Renal cortex interstitium (tissue), 11 donors: ENCODE results near the gene SPOCK1. TPM values are rescaled to one million over a fixed set of nuclear protein-coding genes. Genes with fewer than 3 reads are reported as not detected.

Source experiments
- DNase-seq, 11 donors: peaks; one replicate each; pipeline ENCODE4 v3.0.0-alpha.2; 2013; ENCODE audit warnings: low read depth in 9 of 11, low spot score in 4 of 11; ENCODE audit errors: extremely low read depth in 1 of 11
- polyA plus RNA-seq, 3 donors: library from polyadenylated mRNA; unstranded; fragments of 120-200 nt; gene quantifications; one replicate each; pipeline ENCODE4 v1.2.1, GENCODE V29; 2013; ENCODE audit not compliant: insufficient read length in 3 of 3

Gene SPOCK1
- polyA plus RNA-seq, 3 donors: 6.5 to 9.7 (median 8.3) TPM

DNA sequence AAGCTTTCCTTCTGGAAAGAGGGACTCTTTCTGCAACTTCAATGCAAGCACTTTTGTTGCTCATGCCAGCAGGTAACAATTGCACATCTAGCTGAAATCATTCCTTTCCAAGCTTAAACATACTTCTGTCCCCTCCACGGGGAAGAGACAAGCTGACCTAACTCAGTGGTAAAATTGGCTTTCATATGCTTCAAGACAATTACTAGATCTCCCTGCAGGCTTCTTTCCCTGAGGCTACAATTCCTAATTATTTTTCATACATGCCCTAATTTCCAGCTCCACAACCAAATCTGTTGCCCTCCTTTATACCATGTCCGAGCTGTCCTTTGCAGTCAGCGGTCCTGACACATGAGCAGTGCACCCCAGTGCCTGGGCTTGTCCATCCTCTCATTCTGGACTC is 324.9 kb downstream of the SPOCK1 start:
- no peak for DNase-seq

DNA sequence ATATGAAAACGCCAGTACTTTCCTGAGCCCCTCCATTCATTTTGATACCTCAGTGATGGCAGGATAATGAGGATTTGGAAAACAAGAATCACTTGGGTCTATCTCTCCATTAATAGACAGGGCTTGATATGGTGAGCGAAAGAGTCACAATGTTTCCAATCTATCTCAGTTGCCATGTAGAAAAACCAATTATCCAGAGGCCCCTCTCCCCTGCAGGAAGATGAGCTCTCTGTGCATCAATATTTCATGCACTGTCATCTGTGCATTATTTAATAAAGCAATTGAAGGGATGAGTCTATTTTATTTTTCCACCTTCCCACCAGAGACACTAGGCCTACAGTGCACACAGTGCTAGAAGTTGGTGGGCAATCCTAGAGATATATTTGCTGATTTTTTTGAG is 326.9 kb downstream of the SPOCK1 start:
- DNase-seq: no peak

DNA sequence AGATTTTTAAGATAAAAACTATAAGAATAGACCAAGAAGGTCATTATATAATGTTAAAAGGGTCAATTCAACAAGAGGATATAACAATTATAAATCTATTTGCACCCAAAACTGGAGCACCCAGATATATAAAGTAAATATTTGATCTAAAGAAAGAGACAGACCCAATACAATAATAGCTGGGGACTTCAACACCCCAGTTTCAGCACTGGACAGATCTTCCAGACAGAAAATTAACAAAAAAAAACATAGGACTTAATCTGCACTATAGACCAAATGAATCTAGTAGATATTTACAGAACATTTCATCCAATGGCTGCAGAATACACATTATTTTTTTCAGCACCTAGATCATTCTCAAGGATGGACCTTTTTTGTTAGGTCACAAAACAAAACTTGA is 331.9 kb downstream of the SPOCK1 start:
- DNase-seq: no peak

DNA sequence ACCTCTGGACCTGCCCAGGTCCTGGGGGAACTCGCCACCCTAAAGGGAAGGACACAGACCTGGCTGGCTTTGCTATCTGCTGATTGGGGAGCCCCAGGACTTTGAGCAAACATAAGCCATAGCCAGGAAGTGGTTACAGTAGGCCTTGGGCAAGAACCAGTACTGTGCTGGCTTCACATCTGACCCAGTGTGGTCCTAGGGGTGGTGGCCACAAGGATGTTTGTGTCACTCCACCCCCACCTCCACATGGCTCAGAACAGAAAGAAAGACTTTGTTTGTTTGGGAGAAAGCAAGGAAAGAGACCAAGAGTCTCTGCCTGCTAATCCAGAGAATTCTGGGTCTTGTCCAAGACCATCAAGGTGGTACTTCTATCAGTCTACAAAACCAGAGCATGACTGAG is 334.2 kb downstream of the SPOCK1 start:
- DNase-seq: no peak

DNA sequence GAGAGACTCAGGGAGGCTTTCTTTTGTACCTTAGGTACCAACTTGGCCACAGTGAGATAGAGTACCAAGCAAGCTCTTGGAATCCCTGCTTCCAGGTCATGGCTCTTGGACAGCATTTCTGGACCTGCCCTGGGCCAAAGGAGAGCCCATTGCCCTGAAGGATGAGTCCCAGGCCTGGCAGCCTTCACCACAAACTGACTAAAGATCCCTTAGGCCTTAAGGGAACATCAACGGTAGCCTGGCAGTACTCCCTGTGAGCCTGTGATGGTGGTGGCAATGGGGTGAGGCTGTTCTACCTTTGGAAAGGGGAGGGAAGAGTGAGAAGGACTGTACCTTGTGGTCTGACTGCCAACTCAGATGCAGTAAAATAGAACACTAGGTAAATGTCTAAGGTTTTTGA is 334.6 kb downstream of the SPOCK1 start:
- no peak for DNase-seq

DNA sequence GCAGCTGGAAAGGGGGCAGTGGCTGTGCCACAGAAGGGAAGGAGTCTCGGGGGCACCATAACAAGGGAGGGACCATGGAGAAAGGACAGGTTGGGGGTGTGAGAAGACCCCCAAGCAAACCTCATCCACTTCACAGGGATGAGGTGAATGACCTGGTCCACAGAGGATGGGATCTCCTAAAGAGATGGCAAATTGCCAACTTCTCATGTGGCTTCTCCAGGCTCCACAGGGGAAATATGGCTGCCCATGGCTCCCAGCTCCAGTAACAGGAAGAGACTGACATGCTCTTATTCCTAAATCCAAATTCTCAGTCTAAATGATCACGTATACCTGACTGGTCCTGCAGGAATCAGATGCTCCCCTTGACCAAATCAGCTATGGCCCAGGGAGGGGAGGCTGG is 340.4 kb downstream of the SPOCK1 start:
- DNase-seq: no peak

DNA sequence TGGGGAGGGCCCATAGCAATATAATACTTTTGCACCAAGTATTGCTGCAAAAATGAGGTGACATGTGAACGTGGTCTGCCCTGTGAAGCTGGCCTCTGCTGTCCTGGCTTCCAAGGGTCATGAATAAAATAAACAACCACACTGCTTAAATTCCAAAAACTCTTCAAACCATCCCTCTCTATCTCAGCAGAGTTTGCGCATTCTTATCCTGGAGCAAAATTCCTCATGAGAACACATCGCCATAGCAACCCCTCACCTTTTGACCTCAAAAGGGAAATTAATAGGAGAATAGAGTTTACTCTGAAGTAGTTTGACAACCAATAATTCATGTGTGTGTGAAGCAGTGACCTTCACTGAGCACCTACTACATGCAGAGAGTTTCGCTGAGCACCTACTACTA is 342.9 kb downstream of the SPOCK1 start:
- DNase-seq: no peak

DNA sequence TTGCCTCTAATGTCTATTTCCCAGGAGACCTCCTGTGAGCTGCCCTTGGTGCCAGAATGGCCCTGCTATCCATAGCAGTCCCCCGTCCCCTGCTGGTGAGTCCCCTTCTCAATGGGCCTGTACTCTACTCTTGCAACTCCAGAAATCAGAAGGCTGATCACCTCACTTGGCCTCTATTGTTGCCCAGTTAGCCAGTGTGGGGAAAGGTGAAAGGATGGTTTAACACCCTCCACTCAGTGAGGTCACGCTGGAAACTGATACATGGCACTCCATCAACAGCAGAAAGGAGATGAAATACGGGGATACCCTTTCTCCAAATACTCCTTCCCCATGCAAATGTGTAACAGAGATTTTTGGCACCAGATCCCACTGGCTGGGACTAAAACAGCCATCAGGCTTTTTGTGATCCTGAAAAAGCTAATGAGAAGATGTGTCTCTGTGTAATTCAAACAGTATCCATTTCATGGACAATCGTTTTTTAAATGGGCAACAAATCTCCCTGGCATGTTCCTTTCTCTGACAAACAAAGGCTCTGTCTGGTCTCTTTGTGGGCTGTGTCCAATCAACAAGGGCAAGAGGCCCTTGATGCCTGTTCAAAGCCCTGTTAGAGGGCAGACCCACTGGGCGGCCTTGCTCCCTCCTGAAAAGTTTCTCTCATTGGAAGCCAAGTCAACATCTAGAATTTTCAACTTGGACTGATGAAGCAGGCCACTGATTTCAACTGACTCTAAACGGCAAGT is 343.7 kb downstream of the SPOCK1 start:
- peak in 1 of 11 donors; percentile 21 for DNase-seq

DNA sequence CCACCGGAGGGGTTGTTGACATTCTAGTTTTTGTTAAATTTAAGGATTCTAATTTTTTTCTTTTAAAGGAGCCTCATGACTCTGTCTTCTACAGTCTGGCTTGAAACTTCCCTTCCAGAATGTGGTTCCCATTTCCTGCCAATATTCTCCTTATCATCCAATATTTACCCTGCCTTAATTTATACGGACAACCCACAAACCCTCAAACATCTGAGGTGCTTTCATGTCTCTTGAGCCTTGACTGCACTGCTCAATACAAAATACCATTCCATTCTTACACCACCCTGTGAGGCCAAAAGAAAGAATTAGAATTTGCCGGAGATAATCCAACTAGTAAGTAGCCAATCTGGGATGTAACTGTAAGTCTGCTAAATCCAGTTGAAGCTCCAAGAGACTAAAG is 346.5 kb downstream of the SPOCK1 start:
- no peak for DNase-seq

DNA sequence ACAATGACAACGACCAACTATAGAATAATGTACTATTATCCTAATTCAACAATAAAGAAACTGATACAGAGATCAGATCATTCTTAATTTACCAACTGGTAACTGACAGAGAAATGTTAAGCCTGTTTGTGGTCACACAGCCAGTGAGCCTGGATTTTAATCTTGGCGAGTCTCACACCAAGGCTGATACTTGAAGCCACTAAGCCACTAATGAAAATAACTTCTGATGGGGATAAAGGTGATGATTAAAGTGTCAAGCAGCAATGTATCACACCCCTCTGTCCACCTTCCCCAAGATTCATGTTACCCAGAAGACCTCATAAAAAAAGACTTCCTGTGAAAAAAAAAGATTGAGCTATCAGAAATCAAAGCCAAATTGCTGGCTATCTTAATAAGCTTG is 350.5 kb downstream of the SPOCK1 start:
- no peak for DNase-seq

DNA sequence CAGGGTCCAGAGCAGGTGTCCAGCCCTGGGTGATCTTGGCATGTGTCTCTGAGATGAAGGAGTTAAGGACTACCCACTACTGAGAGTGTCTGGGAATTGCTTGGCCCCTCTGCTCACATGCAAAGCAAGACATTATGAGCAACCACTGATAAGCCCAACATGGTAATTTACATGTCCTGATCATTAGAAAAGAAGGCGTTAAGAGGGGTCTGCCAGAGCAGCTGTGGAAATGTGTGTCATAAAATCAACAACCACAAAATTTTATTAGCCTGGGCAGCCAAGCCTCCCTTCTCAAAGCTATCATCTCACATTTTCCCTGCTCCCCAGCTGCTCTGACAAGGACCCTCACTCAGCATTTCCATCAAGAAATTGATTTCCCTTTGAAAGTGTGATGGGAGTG is 351.0 kb downstream of the SPOCK1 start:
- DNase-seq: no peak

DNA sequence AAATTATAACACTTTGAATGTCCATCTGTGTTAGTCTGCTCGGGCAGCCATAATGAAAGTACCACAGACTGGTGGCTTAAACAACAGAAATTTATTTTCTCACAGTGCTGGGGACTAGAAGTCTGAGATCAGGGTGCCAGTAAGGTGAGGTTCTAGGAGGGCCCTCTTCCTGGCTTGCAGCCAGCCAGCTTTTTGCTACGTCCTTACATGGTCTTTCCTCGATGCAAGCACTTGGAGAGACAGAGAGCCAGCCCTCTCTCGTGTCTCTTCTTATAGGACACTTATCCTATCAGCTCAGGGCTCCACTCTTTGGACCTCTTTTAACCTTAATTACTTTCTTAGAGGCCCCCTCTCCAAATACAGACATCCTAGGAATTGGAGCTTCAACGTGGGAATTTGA is 351.8 kb downstream of the SPOCK1 start:
- DNase-seq: no peak

DNA sequence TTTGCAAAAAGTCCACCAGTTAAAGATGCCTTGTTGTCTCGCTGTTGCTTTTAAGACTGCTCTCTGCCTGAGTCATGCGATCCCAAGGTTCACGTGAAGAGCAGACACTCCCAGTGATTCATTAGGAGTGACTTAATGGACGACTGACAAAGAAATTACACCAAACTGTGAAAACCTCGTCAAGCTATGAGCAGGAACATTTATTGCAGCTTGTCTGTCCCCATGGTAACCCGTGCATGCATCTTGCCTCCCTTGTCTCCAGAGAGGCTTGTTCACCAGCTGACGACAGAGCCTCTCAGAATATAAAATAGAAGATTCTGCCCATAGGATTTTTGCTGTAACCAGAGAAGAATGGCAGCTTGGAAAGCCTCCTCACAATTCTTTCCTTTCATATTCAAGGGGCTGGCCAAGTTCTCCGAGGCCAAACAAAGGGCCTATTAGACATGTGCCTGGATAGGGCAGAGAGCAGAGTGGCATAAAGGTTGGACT is 352.7 kb downstream of the SPOCK1 start:
- DNase-seq: peak; percentile 32 to 82 (median 67)

DNA sequence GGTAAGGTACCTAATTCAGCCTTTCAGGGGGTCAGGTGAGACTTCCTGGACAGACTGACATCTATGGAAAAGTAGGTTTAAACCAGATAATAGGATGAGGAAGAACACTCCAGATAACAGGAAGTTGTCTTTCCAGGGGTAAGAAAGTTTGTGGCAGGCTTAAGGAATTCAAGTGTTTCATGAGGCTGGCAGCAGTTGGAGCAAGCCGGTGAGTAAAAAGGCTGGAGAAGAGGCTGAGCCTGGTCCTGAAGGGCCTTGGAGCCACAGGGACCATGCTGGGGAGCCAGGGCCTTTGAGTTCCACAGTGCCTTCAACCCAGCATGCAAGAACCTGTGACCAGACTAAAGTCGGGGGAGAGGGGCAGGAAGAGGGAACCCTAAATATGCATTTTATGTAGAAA is 353.4 kb downstream of the SPOCK1 start:
- DNase-seq: no peak

DNA sequence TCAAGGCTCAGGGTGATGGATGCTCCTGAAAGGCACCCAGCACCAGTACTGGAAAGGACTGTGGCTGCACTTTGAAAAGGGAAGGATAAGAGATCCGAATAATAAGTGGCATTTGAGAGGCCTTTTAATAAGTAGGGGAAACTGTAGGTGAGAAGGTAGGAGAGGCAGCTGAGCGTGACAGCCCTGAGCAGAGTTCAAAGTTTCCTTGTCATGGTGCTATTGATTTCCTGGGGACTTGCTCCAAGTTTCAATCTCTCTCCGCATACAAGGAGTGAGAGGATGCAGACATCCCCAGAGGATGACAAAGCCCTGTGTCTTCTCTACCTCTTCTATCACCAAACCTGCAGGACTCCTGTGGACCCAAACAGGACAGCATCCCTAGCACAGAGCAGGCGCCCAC is 354.5 kb downstream of the SPOCK1 start:
- no peak for DNase-seq

DNA sequence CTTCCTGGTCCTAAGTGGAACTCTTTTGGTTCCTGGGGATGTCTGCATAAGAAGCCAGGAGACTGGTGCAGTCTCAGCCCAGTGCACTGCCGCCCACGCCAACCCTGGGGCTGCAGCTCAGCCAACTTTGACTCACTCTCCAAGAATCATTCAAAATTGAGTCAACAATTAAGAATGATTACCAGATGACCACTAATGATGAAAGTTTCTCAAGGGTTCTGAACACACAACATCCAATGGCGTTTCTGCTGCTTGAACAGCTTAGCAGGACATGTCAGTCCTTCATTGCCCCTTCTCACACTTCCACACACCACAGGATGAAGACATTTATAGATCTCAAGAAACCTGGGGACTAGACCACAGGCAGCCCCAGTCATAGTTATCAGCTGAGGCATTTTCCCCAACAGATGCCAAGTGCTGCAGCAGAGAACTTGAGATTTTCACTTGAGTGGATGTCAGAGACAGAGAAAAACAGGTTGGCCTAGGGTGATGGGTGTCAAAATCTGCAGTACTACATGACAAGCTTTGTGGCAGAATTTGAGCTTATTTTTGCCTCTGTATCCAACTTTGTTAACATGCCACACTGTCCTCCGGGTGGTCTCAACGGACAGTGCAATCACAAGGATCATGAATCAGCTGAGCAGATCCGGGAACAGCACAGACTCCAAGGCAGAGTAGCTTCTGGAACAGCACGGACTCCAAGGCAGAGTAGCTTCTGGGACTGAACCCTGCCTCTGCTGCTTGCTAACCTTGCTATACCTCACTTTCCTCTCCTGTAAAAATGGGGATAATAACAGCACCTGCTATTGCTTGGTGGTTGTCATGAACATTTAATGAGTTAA is 356.1 kb downstream of the SPOCK1 start:
- no peak for DNase-seq

DNA sequence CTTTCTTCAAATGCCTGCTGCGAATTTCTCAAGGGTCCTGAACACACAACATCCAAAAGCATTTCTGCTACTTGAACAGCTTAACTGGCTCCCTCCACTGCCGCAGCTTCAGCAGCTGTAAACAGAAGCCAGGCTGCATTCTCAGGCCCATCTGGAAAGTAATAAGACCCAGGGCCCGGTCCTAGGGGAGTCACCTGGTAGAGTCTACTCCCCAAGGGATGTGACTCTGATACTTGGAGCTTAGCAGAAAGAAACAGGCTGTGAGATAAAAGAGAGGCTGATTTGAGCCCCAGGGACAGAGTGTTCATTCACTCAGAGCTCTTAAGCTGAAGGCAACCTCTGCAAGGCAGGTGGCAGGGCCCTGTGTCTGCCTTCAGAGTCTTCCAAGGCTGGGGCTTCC is 356.8 kb downstream of the SPOCK1 start:
- DNase-seq: no peak

DNA sequence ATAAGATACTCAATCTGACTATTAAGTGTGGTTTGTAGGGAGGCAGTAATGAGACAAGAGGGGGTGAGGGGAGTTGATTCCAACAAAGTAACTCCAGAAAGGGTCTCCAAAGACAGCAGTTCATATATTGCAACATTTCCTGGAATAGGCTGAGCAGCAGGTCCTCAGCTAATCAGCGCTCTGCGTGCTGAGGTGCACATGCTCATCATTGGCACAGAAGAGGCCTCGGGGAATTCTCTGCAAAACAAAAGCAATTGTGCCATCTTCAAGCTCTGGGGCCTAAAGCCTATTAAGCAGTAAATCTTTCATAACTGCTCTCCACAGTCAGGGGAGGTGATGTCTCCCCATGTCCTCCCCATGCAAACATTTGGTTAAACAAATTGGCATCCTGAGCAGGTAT is 357.3 kb downstream of the SPOCK1 start:
- no peak for DNase-seq

DNA sequence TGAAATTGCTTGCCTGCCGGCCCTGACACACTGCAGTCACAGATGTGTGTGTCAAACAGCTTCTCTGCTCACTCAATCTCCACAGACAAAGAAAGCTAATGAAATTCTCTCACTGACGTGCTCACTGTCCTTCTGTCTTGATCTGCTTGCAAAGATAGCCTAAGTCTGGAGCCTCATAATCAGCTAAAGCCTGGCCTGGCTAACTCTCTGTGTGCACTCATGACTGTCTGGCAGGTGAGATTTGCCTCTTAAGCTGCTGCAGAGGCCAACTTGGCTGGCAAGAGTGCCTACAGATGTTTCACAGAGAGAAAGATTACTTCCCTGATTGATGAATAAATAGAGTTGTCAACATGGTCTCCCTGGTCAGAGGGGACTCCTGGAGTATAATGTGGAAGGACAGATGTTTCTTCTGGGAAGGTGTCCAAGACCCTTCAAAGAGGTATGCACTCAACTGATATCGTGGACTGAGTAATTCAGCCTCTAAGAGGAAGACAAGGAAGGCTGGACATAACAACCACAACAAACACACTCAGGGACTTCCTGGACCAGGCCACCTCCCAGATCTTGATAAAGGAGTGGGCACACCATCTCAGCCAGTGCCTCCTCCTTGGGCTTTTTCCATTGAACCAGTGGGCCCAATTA is 362.0 kb downstream of the SPOCK1 start:
- no peak for DNase-seq

DNA sequence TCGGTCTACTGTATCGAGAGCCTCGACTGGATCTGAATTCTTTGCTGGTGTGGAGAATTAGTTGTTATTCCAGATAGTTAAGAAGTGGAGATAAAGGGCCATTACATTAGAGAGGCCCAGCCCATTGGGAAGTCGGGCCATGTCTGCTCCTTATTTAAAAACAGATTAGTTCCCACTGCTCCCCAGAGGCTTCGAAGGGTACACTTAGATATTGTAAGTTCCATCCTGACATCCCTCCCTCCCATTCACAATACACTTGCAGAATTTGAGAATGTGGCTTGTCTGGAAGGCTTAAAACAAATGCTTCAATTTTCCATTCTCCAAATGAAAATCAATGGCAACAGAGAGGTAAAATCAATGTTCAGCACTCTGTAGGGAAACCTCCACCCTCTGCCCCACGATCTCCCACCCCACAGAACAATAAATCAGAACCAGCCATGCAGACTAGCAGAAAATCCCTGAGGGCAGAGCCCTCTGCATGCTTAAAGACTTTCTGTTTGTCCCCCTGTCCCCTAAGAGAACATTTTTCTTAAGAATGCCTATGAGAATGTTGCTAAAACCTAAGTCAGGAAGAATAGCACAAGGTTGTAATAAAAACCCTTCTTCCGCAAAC is 364.1 kb downstream of the SPOCK1 start:
- DNase-seq: no peak
